ENCODE data around the gene PDCD7. TPM values are rescaled to one million over a fixed set of nuclear protein-coding genes. Genes with fewer than 3 reads are reported as not detected.

The PDCD7 gene
- total and polyA plus RNA-seq, 10 donors, result 9.8 to 27.3 (median 22.1) TPM

GRCh38 chr15:65099336-65099735, 34.3 kb downstream of the PDCD7 start:
- Histone ChIP-seq H3K4me3 (no peak overlapping the region), H3K36me3 (peaks cover 3 to 89% (median 37%) of the 10 kb centered on the region in 6 donors), H3K27ac (no peak overlapping the region), H3K27me3 (replicated peaks in 1 of 7) (no peaks in the 10 kb centered on the region), H3K9me3 (no peaks in the 10 kb centered on the region), H3K4me1 (peaks cover 0 to 9% (median 1%) of the 10 kb centered on the region in 6 donors)
- 93 to 100% (median 96%) methylated on average over 3 to 5 of the region's 5 CpGs for WGBS, 5 donors
- intact Hi-C loops (cut with DNase I; ENCODE audit: low total_unique reads), result no loop called here
- TF ChIP-seq POLR2AphosphoS5 (IDR thresholded peaks at IDR 0.05), result no peak
- TF ChIP-seq POLR2A (IDR thresholded peaks at IDR 0.05), result no peak
- TF ChIP-seq, protein P1, sequence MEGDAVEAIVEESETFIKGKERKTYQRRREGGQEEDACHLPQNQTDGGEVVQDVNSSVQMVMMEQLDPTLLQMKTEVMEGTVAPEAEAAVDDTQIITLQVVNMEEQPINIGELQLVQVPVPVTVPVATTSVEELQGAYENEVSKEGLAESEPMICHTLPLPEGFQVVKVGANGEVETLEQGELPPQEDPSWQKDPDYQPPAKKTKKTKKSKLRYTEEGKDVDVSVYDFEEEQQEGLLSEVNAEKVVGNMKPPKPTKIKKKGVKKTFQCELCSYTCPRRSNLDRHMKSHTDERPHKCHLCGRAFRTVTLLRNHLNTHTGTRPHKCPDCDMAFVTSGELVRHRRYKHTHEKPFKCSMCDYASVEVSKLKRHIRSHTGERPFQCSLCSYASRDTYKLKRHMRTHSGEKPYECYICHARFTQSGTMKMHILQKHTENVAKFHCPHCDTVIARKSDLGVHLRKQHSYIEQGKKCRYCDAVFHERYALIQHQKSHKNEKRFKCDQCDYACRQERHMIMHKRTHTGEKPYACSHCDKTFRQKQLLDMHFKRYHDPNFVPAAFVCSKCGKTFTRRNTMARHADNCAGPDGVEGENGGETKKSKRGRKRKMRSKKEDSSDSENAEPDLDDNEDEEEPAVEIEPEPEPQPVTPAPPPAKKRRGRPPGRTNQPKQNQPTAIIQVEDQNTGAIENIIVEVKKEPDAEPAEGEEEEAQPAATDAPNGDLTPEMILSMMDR (IDR thresholded peaks at IDR 0.05 in 8 of 11, conservative IDR thresholded peaks at IDR 0.05 in 3 of 11), result no peak
- no peak for DNase-seq

- TF ChIP-seq POLR2A (IDR thresholded peaks at IDR 0.05), result no peak
- no peak for TF ChIP-seq POLR2AphosphoS5 (IDR thresholded peaks at IDR 0.05)
- TF ChIP-seq, protein P1 (IDR thresholded peaks at IDR 0.05 in 8 of 11, conservative IDR thresholded peaks at IDR 0.05 in 3 of 11), result no peak
- intact Hi-C loops (cut with DNase I; ENCODE audit: low total_unique reads), result no loop called here
- H3K36me3 ChIP-seq, result peaks cover 3 to 83% (median 37%) of the 10 kb centered on the region in 6 donors
- DNase-seq, result no peak
- WGBS, 5 donors, result 94 to 97% (median 96%) methylated on average over 7 of the region's 7 CpGs
- H3K27ac ChIP-seq, result no peak overlapping the region
- H3K9me3 ChIP-seq, result no peaks in the 10 kb centered on the region
- H3K4me3 ChIP-seq, result no peak overlapping the region
- no peaks in the 10 kb centered on the region for H3K27me3 ChIP-seq (replicated peaks in 1 of 7)
- peaks cover 0 to 9% (median 1%) of the 10 kb centered on the region in 6 donors for H3K4me1 ChIP-seq
Observed at GRCh38 chr15:65097651-65098263, 35.9 kb downstream of the PDCD7 start.

GRCh38 chr15:65096481-65097385, 36.9 kb downstream of the PDCD7 start:
- no peaks in the 10 kb centered on the region for H3K27me3 ChIP-seq (replicated peaks in 1 of 7)
- no peak overlapping the region for H3K4me3 ChIP-seq
- TF ChIP-seq, protein P1 (IDR thresholded peaks at IDR 0.05 in 8 of 11, conservative IDR thresholded peaks at IDR 0.05 in 3 of 11), result no peak
- TF ChIP-seq POLR2AphosphoS5 (IDR thresholded peaks at IDR 0.05) (peak in 1 of 3 donors; percentile 9), POLR2A (IDR thresholded peaks at IDR 0.05) (no peak)
- peaks cover 3 to 74% (median 30%) of the 10 kb centered on the region in 6 donors for H3K36me3 ChIP-seq
- DNase-seq, result no peak
- H3K4me1 ChIP-seq, result peaks cover 0 to 8% (median 1%) of the 10 kb centered on the region in 6 donors
- no peaks in the 10 kb centered on the region for H3K9me3 ChIP-seq
- intact Hi-C loops (cut with DNase I; ENCODE audit: low total_unique reads), result no loop called here
- WGBS, 5 donors, result 90 to 94% (median 91%) methylated on average over 6 of the region's 6 CpGs
- H3K27ac ChIP-seq, result no peak overlapping the region

- Histone ChIP-seq H3K4me3 (no peak overlapping the region), H3K9me3 (no peaks in the 10 kb centered on the region), H3K4me1 (no peaks in the 10 kb centered on the region), H3K27ac (no peak overlapping the region), H3K36me3 (peaks cover 3 to 65% (median 30%) of the 10 kb centered on the region in 6 donors), H3K27me3 (replicated peaks in 1 of 7) (no peaks in the 10 kb centered on the region)
- WGBS, 5 donors, result 85 to 96% (median 92%) methylated on average over 3 to 6 of the region's 6 CpGs
- TF ChIP-seq POLR2AphosphoS5 (IDR thresholded peaks at IDR 0.05) (no peak), POLR2A (IDR thresholded peaks at IDR 0.05) (no peak)
- TF ChIP-seq, protein P1 (IDR thresholded peaks at IDR 0.05 in 8 of 11, conservative IDR thresholded peaks at IDR 0.05 in 3 of 11), result no peak
- intact Hi-C loops (cut with DNase I; ENCODE audit: low total_unique reads), result no loop called here
- DNase-seq, result no peak
Observed at GRCh38 chr15:65095747-65096104, 37.9 kb downstream of the PDCD7 start.
